PC-9 (cell line): Measurements from ENCODE around the gene RGL1. TPM values are rescaled to one million over a fixed set of nuclear protein-coding genes. Genes with fewer than 3 reads are reported as not detected.

Source experiments
- BruUV-seq: library from RNA; stranded (reverse); fragments of 400-500 nt; replicated peaks from 2 replicates; lab custom pipeline; 2021; lab: Mats Ljungman, UMichigan
- CTCF ChIA-PET: fragments of 300-600 bp; sonication (Branson Sonifier 250); formaldehyde crosslinking; loops from one replicate; lab custom pipeline; 2022; ENCODE audit warnings: antibody characterized with exemption; lab: Charles Lee
- POLR2A ChIA-PET: fragments of 300-600 bp; sonication (Branson Sonifier 250); formaldehyde crosslinking; loops from one replicate; lab custom pipeline; 2022; ENCODE audit warnings: antibody characterized with exemption; ENCODE audit not compliant: unreplicated experiment; lab: Charles Lee
- DNase-seq, 2 experiments: peaks; one replicate each; pipeline versions ENCODE4 v3.0.0 to v3.0.0-alpha.2; 2015 to 2022; ENCODE audit warnings: mixed read lengths in 1 of 2
- H2AFZ ChIP-seq: fragments of 200-600 bp; sonication (generic); 2 replicates; pipeline ENCODE4 v1.8.1; 2017; ENCODE audit warnings: antibody characterized with exemption
- H3F3A ChIP-seq: fragments of 200-600 bp; sonication (generic); 2 replicates; pipeline ENCODE4 v1.8.1; 2017; ENCODE audit warnings: antibody characterized with exemption, mild to moderate bottlenecking, low read depth; ENCODE audit not compliant: insufficient read depth
- H3K27ac ChIP-seq: fragments of 200-600 bp; sonication (generic); 2 replicates; pipeline ENCODE4 v1.6.1; 2016; ENCODE audit warnings: mixed run types
- H3K27me3 ChIP-seq: fragments of 200-600 bp; sonication (generic); 2 replicates; pipeline ENCODE4 v1.6.1; 2016; ENCODE audit warnings: low read depth, mixed run types; ENCODE audit not compliant: insufficient read depth
- H3K36me3 ChIP-seq: fragments of 200-600 bp; sonication (generic); 2 replicates; pipeline ENCODE4 v1.6.1; 2016; ENCODE audit warnings: low read depth, mixed run types
- H3K4me1 ChIP-seq: fragments of 200-600 bp; sonication (generic); replicated peaks from 2 replicates; pipeline ENCODE4 v1.6.1; 2016; ENCODE audit warnings: mixed run types; ENCODE audit not compliant: insufficient read depth
- H3K4me2 ChIP-seq: fragments of 200-600 bp; sonication (generic); 2 replicates; pipeline ENCODE4 v1.6.1; 2017; ENCODE audit warnings: mixed run types
- H3K4me3 ChIP-seq: fragments of 200-600 bp; sonication (generic); 2 replicates; pipeline ENCODE4 v1.6.1; 2016; ENCODE audit warnings: mixed run types
- H3K79me2 ChIP-seq: fragments of 200-600 bp; sonication (generic); 2 replicates; pipeline ENCODE4 v1.6.1; 2017; ENCODE audit warnings: low read depth, mixed run types
- H3K9me2 ChIP-seq: fragments of 200-600 bp; sonication (generic); 2 replicates; pipeline ENCODE4 v1.8.1; 2017; ENCODE audit warnings: mild to moderate bottlenecking; ENCODE audit not compliant: insufficient read depth
- H3K9me3 ChIP-seq: fragments of 200-600 bp; sonication (generic); 2 replicates; pipeline ENCODE4 v1.8.1; 2016; ENCODE audit warnings: low read depth; ENCODE audit not compliant: insufficient read depth
- H4K20me1 ChIP-seq: fragments of 200-600 bp; sonication (generic); 2 replicates; pipeline ENCODE4 v1.8.1; 2017; ENCODE audit not compliant: insufficient read depth
- CTCF ChIP-seq: fragments of 200-600 bp; sonication (generic); conservative IDR thresholded peaks from 2 replicates; pipeline ENCODE4 v1.6.1; 2017; ENCODE audit warnings: mixed run types, antibody characterized with exemption, mild to moderate bottlenecking, moderate library complexity
- EZH2 ChIP-seq: fragments of 200-600 bp; sonication (generic); IDR thresholded peaks from 2 replicates; pipeline ENCODE4 v1.8.0; 2017; ENCODE audit warnings: antibody characterized with exemption, low read depth
- intact Hi-C: fragments of 100-400 bp; cut with micrococcal nuclease; formaldehyde crosslinking; loops from one replicate; pipeline ENCODE4 v1.10.0; 2022; ENCODE audit not compliant: unreplicated experiment
- total RNA-seq: library from RNA; stranded (reverse); gene quantifications from 2 replicates; pipeline ENCODE4 v1.2.3, GENCODE V29; 2021

The RGL1 gene
- total RNA-seq, 1 experiment from 2014 or later: 2.6 TPM

- Histone ChIP-seq H2AFZ (no peak overlapping the region), H3K36me3 (no peaks in the 10 kb centered on the region), H3K4me3 (no peak overlapping the region), H3K27ac (no peak overlapping the region), H3K27me3 (no peaks in the 10 kb centered on the region), H3K79me2 (no peaks in the 10 kb centered on the region), H3K9me2 (no peaks in the 10 kb centered on the region; the same call in 1 of the 2 replicates), H4K20me1 (no peaks in the 10 kb centered on the region), H3K9me3 (no peaks in the 10 kb centered on the region), H3K4me1 (no peaks in the 10 kb centered on the region), H3F3A (no peaks in the 10 kb centered on the region; the same call in 1 of the 2 replicates), H3K4me2 (no peak overlapping the region)
- TF ChIP-seq EZH2: no peak
- intact Hi-C loops: no loop called here
- no TSS peak for BruUV-seq
- POLR2A ChIA-PET: no interaction called here
- CTCF ChIA-PET: no interaction called here
- DNase-seq: no peak
Measured at GRCh38 chr1:183764981-183765380, 39.9 kb upstream of the RGL1 start.

- Histone ChIP-seq H3K79me2 (no peaks in the 10 kb centered on the region), H3K9me3 (peaks cover 3% of the 10 kb centered on the region; the same call in 1 of the 2 replicates), H3K9me2 (no peaks in the 10 kb centered on the region; the same call in 1 of the 2 replicates), H2AFZ (no peak overlapping the region), H3K4me2 (no peak overlapping the region), H3K4me1 (no peaks in the 10 kb centered on the region), H4K20me1 (no peaks in the 10 kb centered on the region), H3K4me3 (no peak overlapping the region), H3F3A (no peaks in the 10 kb centered on the region; the same call in 1 of the 2 replicates), H3K27me3 (no peaks in the 10 kb centered on the region), H3K27ac (no peak overlapping the region), H3K36me3 (no peaks in the 10 kb centered on the region)
- BruUV-seq: no TSS peak
- ChIA-PET POLR2A (interaction anchor here (0.6 kb wide), 1 partner anchor 298 kb away, joined by 6 read pairs; no protein-coding TSS in a partner anchor), CTCF (no interaction called here)
- intact Hi-C loops: no loop called here
- TF ChIP-seq CTCF (no peak), EZH2 (no peak)
- no peak for DNase-seq
Measured at GRCh38 chr1:183769956-183770815, 34.7 kb upstream of the RGL1 start.

GRCh38 chr1:183770816-183771128, 34.1 kb upstream of the RGL1 start:
- Histone ChIP-seq H3K4me1 (no peaks in the 10 kb centered on the region), H3K79me2 (no peaks in the 10 kb centered on the region), H3K9me3 (peaks cover 4% of the 10 kb centered on the region; the same call in 1 of the 2 replicates), H2AFZ (no peak overlapping the region), H3K9me2 (no peaks in the 10 kb centered on the region; the same call in 1 of the 2 replicates), H3F3A (no peaks in the 10 kb centered on the region; the same call in 1 of the 2 replicates), H3K27ac (no peak overlapping the region), H4K20me1 (no peaks in the 10 kb centered on the region), H3K4me2 (no peak overlapping the region), H3K4me3 (no peak overlapping the region), H3K27me3 (no peaks in the 10 kb centered on the region), H3K36me3 (no peaks in the 10 kb centered on the region)
- intact Hi-C loops: no loop called here
- ChIA-PET CTCF (no interaction called here), POLR2A (interaction anchor here (0.6 kb wide), 1 partner anchor 298 kb away, joined by 6 read pairs; no protein-coding TSS in a partner anchor)
- DNase-seq: no peak
- no TSS peak for BruUV-seq
- TF ChIP-seq CTCF: no peak
- no peak for TF ChIP-seq EZH2
